Activated naive CD4-positive, alpha-beta T cell treated with anti-CD3 and anti-CD28 coated beads, Interleukin-2, amount 10 ng/mL, durations not matched to agents 7 days and 5 days (primary cell): ENCODE measurements around the gene PTPRJ.
"Not testable (repeated sequence)": the region's sequence is repeated elsewhere in the genome, so short reads cannot be mapped to it uniquely, and the experiment has no call there.

Source experiments
- CTCF ChIA-PET: fragments of 350-600 bp; sonication (Branson Sonifier 250); formaldehyde crosslinking; loops from one replicate; lab custom pipeline; 2021; ENCODE audit warnings: antibody characterized with exemption; lab: Charles Lee
- DNase-seq: peaks from one replicate; pipeline ENCODE4 v3.0.0-alpha.2; 2020
- H3K27ac Mint-ChIP-seq: one replicate; pipeline ENCODE4 v1.8.0; 2021; ENCODE audit warnings: mild to moderate bottlenecking, moderate library complexity, mixed read lengths
- H3K27me3 Mint-ChIP-seq: one replicate; pipeline ENCODE4 v1.8.0; 2021; ENCODE audit warnings: mild to moderate bottlenecking, mixed read lengths
- H3K36me3 Mint-ChIP-seq: one replicate; pipeline ENCODE4 v1.8.0; 2021; ENCODE audit warnings: mixed read lengths
- H3K4me1 Mint-ChIP-seq: one replicate; pipeline ENCODE4 v1.8.0; 2021; ENCODE audit warnings: mixed read lengths
- H3K4me3 Mint-ChIP-seq: one replicate; pipeline ENCODE4 v1.8.0; 2021; ENCODE audit warnings: mild to moderate bottlenecking, moderate library complexity, mixed read lengths
- H3K9me3 Mint-ChIP-seq: one replicate; pipeline ENCODE4 v1.8.0; 2021; ENCODE audit warnings: mixed read lengths

Gene PTPRJ

GRCh38 chr11:48180627-48181026, 200.3 kb downstream of the PTPRJ start:
- peaks cover 11% of the 10 kb centered on the region for H3K27me3 Mint-ChIP-seq
- H3K27ac Mint-ChIP-seq = no peak overlapping the region
- H3K9me3 Mint-ChIP-seq = no peaks in the 10 kb centered on the region
- H3K4me1 Mint-ChIP-seq = no peaks in the 10 kb centered on the region
- H3K4me3 Mint-ChIP-seq = no peak overlapping the region
- CTCF ChIA-PET = interaction anchor here (1.0 kb wide), 1 partner anchor 31 kb away, joined by 3 read pairs; no protein-coding TSS in a partner anchor
- DNase-seq = no peak
- H3K36me3 Mint-ChIP-seq = no peaks in the 10 kb centered on the region

- DNase-seq = no peak
- Mint-ChIP-seq H3K4me3 (no peak overlapping the region), H3K9me3 (no peaks in the 10 kb centered on the region), H3K27me3 (peaks cover 10% of the 10 kb centered on the region), H3K36me3 (peaks cover 3% of the 10 kb centered on the region), H3K27ac (no peak overlapping the region), H3K4me1 (no peaks in the 10 kb centered on the region)
- CTCF ChIA-PET = no interaction called here
Observed at GRCh38 chr11:48182860-48183526, 202.6 kb downstream of the PTPRJ start.

GRCh38 chr11:48184452-48184851, 204.1 kb downstream of the PTPRJ start:
- Mint-ChIP-seq H3K27ac (no peak overlapping the region), H3K27me3 (peaks cover 4% of the 10 kb centered on the region), H3K4me1 (peaks cover 6% of the 10 kb centered on the region), H3K4me3 (no peak overlapping the region), H3K9me3 (peaks cover 12% of the 10 kb centered on the region), H3K36me3 (peaks cover 14% of the 10 kb centered on the region)
- DNase-seq = no peak
- CTCF ChIA-PET = interaction anchor here (1.5 kb wide), 1 partner anchor 123 kb away, joined by 3 read pairs; no protein-coding TSS in a partner anchor

DNA sequence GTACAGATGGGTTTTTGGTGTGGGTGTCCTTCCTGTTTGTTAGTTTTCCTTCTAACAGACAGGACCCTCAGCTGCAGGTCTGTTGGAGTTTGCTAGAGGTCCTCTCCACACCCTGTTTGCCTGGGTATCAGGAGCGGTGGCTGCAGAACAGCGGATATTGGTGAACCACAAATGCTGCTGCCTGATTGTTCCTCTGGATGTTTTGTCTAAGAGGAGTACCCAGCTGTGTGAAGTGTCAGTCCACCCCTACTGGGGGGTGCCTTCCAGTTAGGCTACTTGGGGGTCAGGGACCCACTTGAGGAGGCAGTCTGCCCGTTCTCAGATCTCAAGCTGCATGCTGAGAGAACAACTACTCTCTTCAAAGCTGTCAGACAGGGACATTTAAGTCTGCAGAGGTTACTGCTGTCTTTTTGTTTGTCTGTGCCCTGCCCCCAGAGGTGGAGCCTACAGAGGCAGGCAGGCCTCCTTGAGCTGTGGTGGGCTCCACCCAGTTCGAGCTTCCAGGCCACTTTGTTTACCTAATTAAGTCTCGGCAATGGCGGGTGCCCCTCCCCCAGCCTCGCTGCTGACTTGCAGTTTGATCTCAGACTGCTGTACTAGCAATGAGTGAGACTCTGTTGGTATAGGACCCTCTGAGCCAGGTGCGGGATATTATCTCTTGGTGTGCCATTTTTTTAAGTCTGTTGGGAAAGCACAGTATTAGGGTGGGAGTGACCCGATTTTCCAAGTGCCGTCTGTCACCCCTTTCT, 210.7 kb downstream of the PTPRJ start:
- H3K4me3 Mint-ChIP-seq = peak overlapping the region; percentile 4
- peaks cover 35% of the 10 kb centered on the region for H3K4me1 Mint-ChIP-seq
- DNase-seq = peak; percentile 72
- CTCF ChIA-PET, H3K27me3 Mint-ChIP-seq: not testable (repeated sequence)
- H3K27ac Mint-ChIP-seq = peak overlapping the region; percentile 97
- H3K9me3 Mint-ChIP-seq = peaks cover 44% of the 10 kb centered on the region
- H3K36me3 Mint-ChIP-seq = peaks cover 32% of the 10 kb centered on the region

GRCh38 chr11:48193876-48194275, 213.5 kb downstream of the PTPRJ start:
- Mint-ChIP-seq H3K4me3 (no peak overlapping the region), H3K27ac (no peak overlapping the region), H3K9me3 (peaks cover 52% of the 10 kb centered on the region), H3K4me1 (peaks cover 32% of the 10 kb centered on the region), H3K36me3 (peaks cover 29% of the 10 kb centered on the region), H3K27me3 (peaks cover 8% of the 10 kb centered on the region)
- CTCF ChIA-PET = no interaction called here
- DNase-seq = no peak

- Mint-ChIP-seq H3K4me3 (no peak overlapping the region), H3K4me1 (no peaks in the 10 kb centered on the region), H3K9me3 (no peaks in the 10 kb centered on the region), H3K36me3 (no peaks in the 10 kb centered on the region), H3K27me3 (peaks cover 24% of the 10 kb centered on the region), H3K27ac (no peak overlapping the region)
- CTCF ChIA-PET = no interaction called here
- no peak for DNase-seq
Observed at GRCh38 chr11:48207881-48208280, 227.5 kb downstream of the PTPRJ start.

DNA sequence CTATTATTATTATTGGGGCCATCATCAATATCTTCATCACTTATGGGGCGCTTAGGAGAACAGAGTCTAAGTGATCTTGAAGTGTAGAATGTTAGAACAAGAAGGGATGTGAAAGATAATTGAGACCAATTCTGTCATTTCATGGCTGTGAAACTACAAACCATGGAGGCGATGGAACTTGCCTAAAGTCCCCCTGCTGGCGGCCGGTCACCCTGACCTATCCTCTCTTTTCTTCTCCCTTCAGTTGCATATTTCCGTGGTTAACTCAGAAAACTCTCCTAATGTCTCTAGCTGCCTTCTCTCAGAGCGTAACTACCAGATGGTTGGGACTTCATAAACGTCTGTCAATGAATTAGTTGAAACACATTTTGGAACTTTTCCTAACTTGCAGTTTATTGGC, 229.7 kb downstream of the PTPRJ start:
- H3K4me3 Mint-ChIP-seq = no peak overlapping the region
- H3K4me1 Mint-ChIP-seq = peaks cover under 1% of the 10 kb centered on the region
- no peaks in the 10 kb centered on the region for H3K36me3 Mint-ChIP-seq
- CTCF ChIA-PET = no interaction called here
- DNase-seq = peak; percentile 25
- no peaks in the 10 kb centered on the region for H3K9me3 Mint-ChIP-seq
- peaks cover 15% of the 10 kb centered on the region for H3K27me3 Mint-ChIP-seq
- H3K27ac Mint-ChIP-seq = no peak overlapping the region

DNA sequence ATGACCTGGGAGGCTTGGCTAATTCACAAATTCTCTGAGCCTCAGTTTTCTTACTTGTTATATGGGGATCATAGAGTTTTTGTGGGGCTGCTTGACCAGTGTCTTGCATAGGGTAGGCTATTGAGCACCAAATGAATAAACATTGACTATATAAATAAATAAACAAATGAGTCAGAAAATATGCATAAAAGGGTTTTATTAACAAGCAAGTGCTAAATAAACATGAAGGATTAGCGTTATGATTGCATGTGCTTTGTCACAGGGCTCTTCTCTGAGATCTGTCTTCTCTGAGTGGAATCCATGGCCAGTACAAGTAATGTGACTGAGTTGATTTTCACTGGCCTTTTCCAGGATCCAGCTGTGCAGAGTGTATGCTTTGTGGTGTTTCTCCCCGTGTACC, 236.2 kb downstream of the PTPRJ start, which contains the start of gene OR4B1:
TSS of gene OR4B1 (plus strand) at position 301 of the 400 bp plus-strand sequence. CDS start at position 301, 0 bp downstream.
- Mint-ChIP-seq H3K27ac (no peak within 1 kb of the TSS), H3K4me1 (peaks cover 2% of the 10 kb centered on the region), H3K36me3 (no peaks in the 10 kb centered on the region), H3K27me3 (no peaks in the 10 kb centered on the region), H3K4me3 (no peak within 1 kb of the TSS), H3K9me3 (no peaks in the 10 kb centered on the region)
- no peak for DNase-seq
- CTCF ChIA-PET = no interaction called here
